Globus pallidus (tissue), 1 donor: ENCODE results near the gene RRAGC.

Experiments
- DNase-seq: peaks from one replicate; pipeline ENCODE4 v3.0.0-alpha.2; 2015; ENCODE audit warnings: low spot score

Gene RRAGC

GRCh38 chr1:38859561-38860453, at the start of gene RRAGC:
Gene RRAGC, minus strand, starts transcription at chr1:38859772. Its CDS starts 126 bp downstream, at chr1:38859646.
- peak; percentile 98 for DNase-seq

- no peak for DNase-seq
Measured at GRCh38 chr1:38908821-38909220, 49.2 kb upstream of the RRAGC start.

- DNase-seq, result no peak
Measured at GRCh38 chr1:38905985-38906384, 46.4 kb upstream of the RRAGC start.

- no peak for DNase-seq
Measured at GRCh38 chr1:38899560-38899959, 40.0 kb upstream of the RRAGC start.

GRCh38 chr1:38898653-38899230, 39.2 kb upstream of the RRAGC start:
- DNase-seq, result no peak

GRCh38 chr1:38896169-38896568, 36.6 kb upstream of the RRAGC start:
- no peak for DNase-seq

- no peak for DNase-seq
Measured at GRCh38 chr1:38892976-38893375, 33.4 kb upstream of the RRAGC start.

- no peak for DNase-seq
Measured at GRCh38 chr1:38891753-38892152, 32.2 kb upstream of the RRAGC start.

GRCh38 chr1:38889589-38889988, 30.0 kb upstream of the RRAGC start:
- no peak for DNase-seq

GRCh38 chr1:38888423-38889333, 29.1 kb upstream of the RRAGC start:
- DNase-seq, result no peak

- DNase-seq, result no peak
Measured at GRCh38 chr1:38885092-38885491, 25.5 kb upstream of the RRAGC start.

- DNase-seq, result no peak
Measured at GRCh38 chr1:38881487-38881886, 21.9 kb upstream of the RRAGC start, which contains the start of gene GJA9. Gene GJA9, minus strand, starts transcription at chr1:38881587. Its CDS starts 5,489 bp downstream, at chr1:38876098.

GRCh38 chr1:38875811-38876210, 16.2 kb upstream of the RRAGC start:
- no peak for DNase-seq

- peak; percentile 96 for DNase-seq
Measured at GRCh38 chr1:38873027-38873969, 13.7 kb upstream of the RRAGC start, which contains the start of gene MYCBP. Gene MYCBP, minus strand, starts transcription at chr1:38873348. Its CDS starts 43 bp downstream, at chr1:38873305.

GRCh38 chr1:38872401-38873026, 12.9 kb upstream of the RRAGC start:
- no peak for DNase-seq

GRCh38 chr1:38870996-38871395, 11.4 kb upstream of the RRAGC start:
- DNase-seq, result no peak

GRCh38 chr1:38867208-38867607, 7.6 kb upstream of the RRAGC start:
- DNase-seq, result no peak

GRCh38 chr1:38865112-38865715, 5.6 kb upstream of the RRAGC start:
- DNase-seq, result no peak

- DNase-seq, result no peak
Measured at GRCh38 chr1:38860454-38860795, 853 bp upstream of the RRAGC start.

- no peak for DNase-seq
Measured at GRCh38 chr1:38858833-38859560, 575 bp downstream of the RRAGC start.
